ENCODE data around the gene SURF4. TPM values are rescaled to one million over a fixed set of nuclear protein-coding genes. Genes with fewer than 3 reads are reported as not detected.

Gene SURF4
- total RNA-seq, 2 donors from 2014 or later, result 178 to 187 TPM

DNA sequence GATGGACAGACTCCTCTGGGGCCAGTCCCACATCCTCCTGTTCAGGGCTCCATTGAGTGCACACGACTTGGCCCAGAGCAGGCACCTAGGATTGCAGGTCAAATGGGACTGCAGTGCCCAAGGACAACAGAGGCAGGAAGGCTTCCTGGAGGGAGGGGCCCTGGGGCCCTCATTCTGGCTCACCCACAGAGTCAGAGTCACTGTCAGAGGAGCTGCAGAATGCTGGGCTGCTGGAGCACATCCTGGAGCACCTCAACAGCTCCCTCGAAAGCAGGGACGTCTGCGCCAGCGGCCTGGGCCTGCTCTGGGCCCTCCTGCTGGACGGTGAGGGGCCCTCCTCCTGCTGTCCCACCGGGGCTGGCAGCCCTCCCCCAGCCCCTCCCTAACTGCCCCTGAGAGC, 26.8 kb upstream of the SURF4 start:
- TF ChIP-seq, protein P1, sequence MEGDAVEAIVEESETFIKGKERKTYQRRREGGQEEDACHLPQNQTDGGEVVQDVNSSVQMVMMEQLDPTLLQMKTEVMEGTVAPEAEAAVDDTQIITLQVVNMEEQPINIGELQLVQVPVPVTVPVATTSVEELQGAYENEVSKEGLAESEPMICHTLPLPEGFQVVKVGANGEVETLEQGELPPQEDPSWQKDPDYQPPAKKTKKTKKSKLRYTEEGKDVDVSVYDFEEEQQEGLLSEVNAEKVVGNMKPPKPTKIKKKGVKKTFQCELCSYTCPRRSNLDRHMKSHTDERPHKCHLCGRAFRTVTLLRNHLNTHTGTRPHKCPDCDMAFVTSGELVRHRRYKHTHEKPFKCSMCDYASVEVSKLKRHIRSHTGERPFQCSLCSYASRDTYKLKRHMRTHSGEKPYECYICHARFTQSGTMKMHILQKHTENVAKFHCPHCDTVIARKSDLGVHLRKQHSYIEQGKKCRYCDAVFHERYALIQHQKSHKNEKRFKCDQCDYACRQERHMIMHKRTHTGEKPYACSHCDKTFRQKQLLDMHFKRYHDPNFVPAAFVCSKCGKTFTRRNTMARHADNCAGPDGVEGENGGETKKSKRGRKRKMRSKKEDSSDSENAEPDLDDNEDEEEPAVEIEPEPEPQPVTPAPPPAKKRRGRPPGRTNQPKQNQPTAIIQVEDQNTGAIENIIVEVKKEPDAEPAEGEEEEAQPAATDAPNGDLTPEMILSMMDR (conservative IDR thresholded peaks at IDR 0.05), result no peak
- peaks cover 26% of the 10 kb centered on the region for H3K36me3 ChIP-seq (ENCODE audit: control insufficient read depth, insufficient read depth, low read length)
- Mint-ChIP-seq H3K27me3 (ENCODE audit: insufficient read depth) (no peaks in the 10 kb centered on the region), H3K4me1 (no peaks in the 10 kb centered on the region), H3K27ac (no peak overlapping the region), H3K4me3 (no peak overlapping the region), H3K36me3 (ENCODE audit: low read depth) (peaks cover 31% of the 10 kb centered on the region), H3K9me3 (no peaks in the 10 kb centered on the region)
- no peaks in the 10 kb centered on the region for H3K4me1 ChIP-seq (ENCODE audit: control insufficient read depth, insufficient read depth, low read length)
- H3K9me3 ChIP-seq (ENCODE audit: control insufficient read depth, low read length), result no peaks in the 10 kb centered on the region
- H3K4me3 ChIP-seq (ENCODE audit: low read length), result no peak overlapping the region
- H3K9ac ChIP-seq (ENCODE audit: extremely low read depth, low read length, poor library complexity, severe bottlenecking), result no peak overlapping the region
- no peak for DNase-seq
- WGBS, 2 experiments (ENCODE audit: insufficient coverage in 1 of 2, insufficient read length in 1 of 2), result 90 to 95% methylated on average over 7 of the region's 7 CpGs
- H3K27ac ChIP-seq (ENCODE audit: low read depth, low read length), result no peak overlapping the region
- no peaks in the 10 kb centered on the region for H3K27me3 ChIP-seq (ENCODE audit: control insufficient read depth, insufficient read depth, low read length, poor library complexity, severe bottlenecking)

DNA sequence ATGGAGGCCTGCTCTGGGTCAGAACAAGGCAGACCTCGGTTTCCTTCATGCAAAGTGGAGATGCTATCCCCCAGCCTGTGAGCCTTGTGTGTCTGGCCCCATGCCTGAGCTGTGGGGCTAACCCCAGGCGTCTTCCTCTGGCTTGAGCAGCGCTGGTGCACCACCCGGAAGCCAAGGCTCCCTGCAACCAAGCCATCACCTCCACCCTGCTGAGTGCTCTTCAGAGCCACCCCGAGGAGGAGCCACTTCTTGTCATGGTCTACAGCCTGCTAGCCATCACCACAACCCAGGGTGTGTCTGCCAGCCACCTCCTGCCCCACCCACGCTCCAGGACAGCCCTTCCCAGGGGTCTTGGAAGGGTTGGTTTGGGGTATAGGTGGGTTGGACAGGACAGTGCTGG, 25.7 kb upstream of the SURF4 start:
- H3K4me3 Mint-ChIP-seq, result no peak overlapping the region
- no peak overlapping the region for H3K9ac ChIP-seq (ENCODE audit: extremely low read depth, low read length, poor library complexity, severe bottlenecking)
- TF ChIP-seq, protein P1 (conservative IDR thresholded peaks at IDR 0.05), result no peak
- no peaks in the 10 kb centered on the region for H3K27me3 ChIP-seq (ENCODE audit: control insufficient read depth, insufficient read depth, low read length, poor library complexity, severe bottlenecking)
- H3K36me3 Mint-ChIP-seq (ENCODE audit: low read depth), result peaks cover 22% of the 10 kb centered on the region
- no peaks in the 10 kb centered on the region for H3K4me1 Mint-ChIP-seq
- 91 to 92% methylated on average over 2 to 6 of the region's 6 CpGs for WGBS, 2 experiments (ENCODE audit: insufficient coverage in 1 of 2, insufficient read length in 1 of 2)
- H3K27ac Mint-ChIP-seq, result no peak overlapping the region
- peaks cover 15% of the 10 kb centered on the region for H3K36me3 ChIP-seq (ENCODE audit: control insufficient read depth, insufficient read depth, low read length)
- H3K4me3 ChIP-seq (ENCODE audit: low read length), result no peak overlapping the region
- no peaks in the 10 kb centered on the region for H3K9me3 ChIP-seq (ENCODE audit: control insufficient read depth, low read length)
- no peaks in the 10 kb centered on the region for H3K27me3 Mint-ChIP-seq (ENCODE audit: insufficient read depth)
- H3K27ac ChIP-seq (ENCODE audit: low read depth, low read length), result no peak overlapping the region
- no peaks in the 10 kb centered on the region for H3K4me1 ChIP-seq (ENCODE audit: control insufficient read depth, insufficient read depth, low read length)
- H3K9me3 Mint-ChIP-seq, result no peaks in the 10 kb centered on the region
- DNase-seq, result no peak

DNA sequence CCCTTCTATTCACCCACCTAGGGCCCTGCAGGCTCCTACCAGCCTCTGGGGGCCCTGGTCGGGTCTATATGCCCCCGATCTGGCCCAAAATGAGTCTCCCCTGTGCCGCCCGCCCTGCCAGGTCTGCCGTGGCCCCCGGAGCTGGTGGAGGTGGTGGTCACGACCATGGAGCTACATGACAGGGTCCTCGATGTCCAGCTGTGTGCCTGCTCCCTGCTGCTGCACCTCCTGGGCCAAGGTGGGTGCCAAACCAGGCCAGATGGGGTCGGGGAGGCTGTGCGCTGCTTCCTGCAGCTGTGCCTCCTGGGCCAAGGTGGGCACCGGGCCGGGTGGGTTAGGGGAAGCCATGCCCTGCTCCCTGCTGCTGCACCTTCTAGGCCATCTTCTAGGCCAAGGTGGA, 24.4 kb upstream of the SURF4 start:
- no peak overlapping the region for H3K4me3 ChIP-seq (ENCODE audit: low read length)
- no peaks in the 10 kb centered on the region for H3K27me3 ChIP-seq (ENCODE audit: control insufficient read depth, insufficient read depth, low read length, poor library complexity, severe bottlenecking)
- peaks cover 5% of the 10 kb centered on the region for H3K27me3 Mint-ChIP-seq (ENCODE audit: insufficient read depth)
- TF ChIP-seq, protein P1 (conservative IDR thresholded peaks at IDR 0.05), result no peak
- no peak overlapping the region for H3K4me3 Mint-ChIP-seq
- H3K4me1 ChIP-seq (ENCODE audit: control insufficient read depth, insufficient read depth, low read length), result no peaks in the 10 kb centered on the region
- H3K9me3 ChIP-seq (ENCODE audit: control insufficient read depth, low read length), result no peaks in the 10 kb centered on the region
- no peaks in the 10 kb centered on the region for H3K9me3 Mint-ChIP-seq
- H3K4me1 Mint-ChIP-seq, result no peaks in the 10 kb centered on the region
- 85 to 91% methylated on average over 6 to 12 of the region's 12 CpGs for WGBS, 2 experiments (ENCODE audit: insufficient coverage in 1 of 2, insufficient read length in 1 of 2)
- H3K36me3 ChIP-seq (ENCODE audit: control insufficient read depth, insufficient read depth, low read length), result peaks cover 2% of the 10 kb centered on the region
- H3K27ac Mint-ChIP-seq, result no peak overlapping the region
- H3K9ac ChIP-seq (ENCODE audit: extremely low read depth, low read length, poor library complexity, severe bottlenecking), result no peak overlapping the region
- DNase-seq, result no peak
- H3K36me3 Mint-ChIP-seq (ENCODE audit: low read depth), result peaks cover 9% of the 10 kb centered on the region
- no peak overlapping the region for H3K27ac ChIP-seq (ENCODE audit: low read depth, low read length)

Measured in endodermal cell (in vitro differentiated cells).